Heart right ventricle (tissue), 16 donors: ENCODE data around the gene BPTF. TPM values are rescaled to one million over a fixed set of nuclear protein-coding genes. Genes with fewer than 3 reads are reported as not detected.
"Not testable (repeated sequence)": the region's sequence is repeated elsewhere in the genome, so short reads cannot be mapped to it uniquely, and the experiment has no call there.

Source experiments
- ATAC-seq, 8 donors: fragments of 200-7000 bp; cut with Tn5 transposase; one replicate each; pipeline ENCODE4 v1.9.1; 2020; ENCODE audit warnings: mild to moderate bottlenecking in 8 of 8, moderate library complexity in 8 of 8, moderate number of reproducible peaks in 1 of 8
- DNase-seq, 2 donors: peaks; one replicate each; pipeline ENCODE4 v3.0.0-alpha.2; 2020
- H3K27ac ChIP-seq, 10 donors: fragments of 200-600 bp; sonication (generic) in 2 of 10; one replicate each; pipeline versions ENCODE4 v1.5.0 to v1.8.0; 2020 to 2022; ENCODE audit warnings: mild to moderate bottlenecking in 3 of 10
- H3K27me3 ChIP-seq, 7 donors: fragments of 200-600 bp; one replicate each; pipeline ENCODE4 v1.8.0; 2021 to 2022; ENCODE audit warnings: mild to moderate bottlenecking in 2 of 7
- H3K36me3 ChIP-seq, 9 donors: fragments of 200-600 bp; sonication (generic) in 1 of 9; one replicate each; pipeline versions ENCODE4 v1.5.0 to v1.8.0; 2020 to 2022; ENCODE audit warnings: mild to moderate bottlenecking in 2 of 9
- H3K4me1 ChIP-seq, 9 donors: fragments of 200-600 bp; sonication (generic) in 1 of 9; one replicate each; pipeline versions ENCODE4 v1.5.0 to v1.8.0; 2020 to 2022; ENCODE audit warnings: mild to moderate bottlenecking in 4 of 9
- H3K4me3 ChIP-seq, 10 donors: fragments of 200-600 bp; sonication (generic) in 2 of 10; one replicate each; pipeline versions ENCODE4 v1.5.0 to v1.8.0; 2020 to 2022; ENCODE audit warnings: mild to moderate bottlenecking in 7 of 10, moderate library complexity in 2 of 10
- H3K9me3 ChIP-seq, 11 donors: fragments of 200-600 bp in 10 of 11; sonication (generic) in 2 of 11; one replicate each; pipeline versions ENCODE4 v1.5.0 to v1.8.0; 2013 to 2022; ENCODE audit warnings: mild to moderate bottlenecking in 2 of 11, control low read depth in 1 of 11, moderate library complexity in 1 of 11
- WGBS, 2 donors: extraction: QIAGEN DNeasy Blood & Tissue Kit; methylation state at CpG; one replicate each; pipeline ENCODE4 v1.1.7; 2013; ENCODE audit warnings: inconsistent platforms in 1 of 2; 5-methylcytosine and 5-hydroxymethylcytosine counted together
- intact Hi-C, 10 donors: fragments of 100-400 bp; cut with DNase I; formaldehyde crosslinking; loops; one replicate each; pipeline versions ENCODE4 v1.11.1 to v1.14.2; 2022
- polyA plus RNA-seq, 2 donors: library from polyadenylated mRNA; stranded (reverse); fragments of 200-250 nt; gene quantifications; one replicate each; pipeline ENCODE4 v1.2.3, GENCODE V29; 2013
- total RNA-seq, 10 donors: library from RNA; stranded (reverse); fragmentation: NEBNext Ultra II Directional in 3 of 10; extraction: Animal tissue kit (Norgen Biotek cat#: 25700) in 3 of 10; gene quantifications; one replicate each; pipeline versions ENCODE4 v1.2.1 to v1.2.4, GENCODE V29; 2021 to 2023
- TF ChIP-seq, protein P1 (sequence below), 9 donors: fragments of 200-600 bp; sonication (generic) in 2 of 9; IDR thresholded peaks; one replicate each; pipeline versions ENCODE4 v1.5.0 to v1.8.0; 2021 to 2022; ENCODE audit warnings: antibody characterized with exemption in 9 of 9, mild to moderate bottlenecking in 5 of 9, moderate library complexity in 1 of 9
- donor health status: Arrhythmogenic right ventricular cardiomyopathy.
- donor health status: ischemic (EF 13 %, LVEDD 7.1; RV severe dilation, severe dysfunction).
- donor health status: healthy with polysubstance abuse.
- donor health status: DM: no; HTN: yes; CAD: no.
- donor health status: DM: no; HTN: no; CAD: no.
- donor health status: ischemic (EF 25% LVEDD 6.9; RV normal size, moderate dysfunction).
- donor health status: ischemic (EF 25% LVEDD 5.7; RV mildly dilated, moderate dysfunction).
- donor health status: healthy.
- donor health status: DM: yes; HTN: yes; CAD: no.
- donor health status: Ischemic cardiomyopathy.
- donor health status: ischemic (EF 35%, LVEDD 5.7; RV mildly dilated, moderate dysfunction).
- donor health status: nonischemic (EF 11% LVEDD 7.7; RV severe dilation, severe dysfunction).
- donor health status: DM: yes; HTN: yes; CAD: no.
- donor health status: PGD.
- donor health status: ischemic (EF 29% LVEDD 5.4; RV normal size, mild dysfunction).
- donor health status: nonischemic (EF 23%, LVEDD 6.1; RV moderate dilation, normal function).

The BPTF gene
- total and polyA plus RNA-seq, 12 donors: 9.2 to 102 (median 76.9) TPM

DNA sequence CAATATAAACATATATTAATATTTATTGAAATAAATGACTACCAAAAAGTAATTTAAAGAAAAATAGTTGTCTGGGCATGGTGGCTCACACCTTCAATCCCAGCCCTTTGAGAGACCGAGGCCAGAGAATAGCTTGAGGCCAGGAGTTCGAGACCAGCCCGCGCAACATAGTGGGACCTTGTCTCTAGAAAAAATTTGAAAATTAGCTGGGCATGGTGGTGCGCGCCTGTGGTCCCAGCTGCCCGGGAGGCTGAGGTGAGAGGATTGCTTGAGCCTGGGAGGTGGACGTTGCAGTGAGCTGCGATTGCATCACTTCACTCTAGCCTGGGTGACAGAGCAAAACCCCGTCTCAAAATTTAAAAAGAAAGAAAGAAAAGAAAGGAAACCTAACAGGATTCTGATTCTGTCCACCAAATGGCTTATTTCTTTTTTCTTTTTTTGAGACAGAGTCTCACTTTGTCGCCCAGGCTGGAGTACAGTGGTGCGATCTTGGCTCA, 3.4 kb upstream of the BPTF start:
- ATAC-seq (no peak), DNase-seq (no peak)
- intact Hi-C loops: no loop called here
- Histone ChIP-seq H3K36me3 (no peaks in the 10 kb centered on the region), H3K27ac (no peak overlapping the region), H3K27me3 (no peaks in the 10 kb centered on the region), H3K4me3 (no peak overlapping the region), H3K9me3 (no peaks in the 10 kb centered on the region), H3K4me1 (peaks cover 0 to 9% (median 8%) of the 10 kb centered on the region in 9 donors)
- TF ChIP-seq, protein P1, sequence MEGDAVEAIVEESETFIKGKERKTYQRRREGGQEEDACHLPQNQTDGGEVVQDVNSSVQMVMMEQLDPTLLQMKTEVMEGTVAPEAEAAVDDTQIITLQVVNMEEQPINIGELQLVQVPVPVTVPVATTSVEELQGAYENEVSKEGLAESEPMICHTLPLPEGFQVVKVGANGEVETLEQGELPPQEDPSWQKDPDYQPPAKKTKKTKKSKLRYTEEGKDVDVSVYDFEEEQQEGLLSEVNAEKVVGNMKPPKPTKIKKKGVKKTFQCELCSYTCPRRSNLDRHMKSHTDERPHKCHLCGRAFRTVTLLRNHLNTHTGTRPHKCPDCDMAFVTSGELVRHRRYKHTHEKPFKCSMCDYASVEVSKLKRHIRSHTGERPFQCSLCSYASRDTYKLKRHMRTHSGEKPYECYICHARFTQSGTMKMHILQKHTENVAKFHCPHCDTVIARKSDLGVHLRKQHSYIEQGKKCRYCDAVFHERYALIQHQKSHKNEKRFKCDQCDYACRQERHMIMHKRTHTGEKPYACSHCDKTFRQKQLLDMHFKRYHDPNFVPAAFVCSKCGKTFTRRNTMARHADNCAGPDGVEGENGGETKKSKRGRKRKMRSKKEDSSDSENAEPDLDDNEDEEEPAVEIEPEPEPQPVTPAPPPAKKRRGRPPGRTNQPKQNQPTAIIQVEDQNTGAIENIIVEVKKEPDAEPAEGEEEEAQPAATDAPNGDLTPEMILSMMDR (IDR thresholded peaks at IDR 0.05): no peak
- WGBS, 2 donors: 92 to 93% methylated on average over 12 of the region's 12 CpGs

DNA sequence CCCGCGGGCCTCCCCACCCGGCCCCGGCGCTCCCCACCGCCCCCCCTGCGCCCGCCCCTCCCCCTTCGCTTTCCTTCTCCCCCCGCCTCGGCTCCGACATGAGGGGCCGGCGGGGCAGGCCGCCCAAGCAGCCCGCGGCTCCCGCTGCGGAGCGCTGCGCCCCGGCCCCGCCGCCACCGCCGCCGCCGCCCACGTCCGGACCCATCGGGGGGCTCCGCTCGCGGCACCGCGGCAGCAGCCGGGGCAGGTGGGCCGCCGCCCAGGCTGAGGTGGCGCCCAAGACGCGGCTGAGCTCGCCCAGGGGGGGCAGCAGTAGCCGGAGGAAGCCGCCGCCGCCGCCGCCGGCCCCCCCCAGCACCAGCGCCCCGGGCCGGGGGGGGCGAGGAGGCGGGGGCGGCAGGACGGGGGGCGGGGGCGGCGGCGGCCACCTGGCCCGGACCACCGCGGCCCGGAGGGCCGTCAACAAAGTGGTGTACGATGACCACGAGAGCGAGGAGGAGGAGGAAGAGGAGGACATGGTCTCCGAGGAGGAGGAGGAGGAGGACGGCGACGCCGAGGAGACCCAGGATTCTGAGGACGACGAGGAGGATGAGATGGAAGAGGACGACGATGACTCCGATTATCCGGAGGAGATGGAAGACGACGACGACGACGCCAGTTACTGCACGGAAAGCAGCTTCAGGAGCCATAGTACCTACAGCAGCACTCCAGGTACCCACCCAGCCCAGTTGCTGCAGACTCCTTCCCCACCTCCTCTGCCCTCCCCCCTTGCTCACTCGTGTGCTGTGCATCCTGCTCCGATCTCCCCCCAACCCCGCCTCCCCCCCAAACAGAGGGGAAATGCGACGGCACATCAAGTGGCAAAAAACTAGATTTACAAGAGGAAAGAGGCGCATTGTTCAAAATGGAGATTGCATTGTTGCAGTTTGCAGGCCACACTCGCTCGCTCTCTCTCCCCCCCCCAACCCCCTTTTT, 611 bp downstream of the BPTF start:
- H3K4me3 ChIP-seq: peak overlapping the region; percentile 55 to 92 (median 80)
- H3K27ac ChIP-seq: peak overlapping the region; percentile 89 to 98 (median 96)
- 0 to 1% methylated on average over 49 to 78 of the region's 94 CpGs for WGBS, 2 donors
- peak in 7 of 8 donors; percentile 9 to 46 (median 35) for ATAC-seq
- intact Hi-C loops: loop anchor here in 3 of 10 donors (1.0 to 5.0 kb wide), 3 partner anchors 26 to 109 kb away; partner anchors contain the start of gene NOL11 (in 1 of the 3)
- not testable (repeated sequence) for H3K9me3 ChIP-seq, H3K36me3 ChIP-seq, H3K27me3 ChIP-seq
- DNase-seq: peak; percentile 32 to 43
- H3K4me1 ChIP-seq: peaks cover 4 to 49% (median 48%) of the 10 kb centered on the region in 9 donors

DNA sequence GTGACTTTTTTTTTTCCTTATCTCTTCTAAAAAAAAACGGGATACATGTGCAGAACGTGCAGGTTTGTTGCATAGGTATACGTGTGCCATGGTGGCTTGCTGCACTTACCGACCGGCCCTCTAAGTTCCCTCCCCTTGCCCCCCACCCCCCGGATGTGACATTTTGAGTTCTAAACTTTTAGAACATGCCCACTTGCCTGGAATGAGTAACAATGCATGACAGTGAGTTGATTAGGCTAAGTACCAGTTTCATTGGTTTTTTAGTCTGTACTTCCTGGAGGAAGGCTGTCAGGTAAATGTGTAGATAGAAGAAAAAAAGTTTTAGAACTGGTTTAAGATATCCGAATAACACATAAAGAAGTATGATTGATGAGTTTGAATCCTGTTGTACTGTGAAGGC, 4.0 kb downstream of the BPTF start:
- Histone ChIP-seq H3K4me3 (no peak overlapping the region), H3K36me3 (no peaks in the 10 kb centered on the region), H3K27me3 (no peaks in the 10 kb centered on the region), H3K27ac (no peak overlapping the region), H3K9me3 (no peaks in the 10 kb centered on the region), H3K4me1 (peaks cover 4 to 74% (median 56%) of the 10 kb centered on the region in 9 donors)
- intact Hi-C loops: loop anchor here in 1 of 10 donors (5.0 kb wide), 1 partner anchor 112 kb away; the partner anchor contains the start of gene NOL11
- TF ChIP-seq, protein P1 (IDR thresholded peaks at IDR 0.05): no peak
- no peak for DNase-seq
- no peak for ATAC-seq
- WGBS, 2 donors: 23 to 40% methylated on average over 7 of the region's 7 CpGs

DNA sequence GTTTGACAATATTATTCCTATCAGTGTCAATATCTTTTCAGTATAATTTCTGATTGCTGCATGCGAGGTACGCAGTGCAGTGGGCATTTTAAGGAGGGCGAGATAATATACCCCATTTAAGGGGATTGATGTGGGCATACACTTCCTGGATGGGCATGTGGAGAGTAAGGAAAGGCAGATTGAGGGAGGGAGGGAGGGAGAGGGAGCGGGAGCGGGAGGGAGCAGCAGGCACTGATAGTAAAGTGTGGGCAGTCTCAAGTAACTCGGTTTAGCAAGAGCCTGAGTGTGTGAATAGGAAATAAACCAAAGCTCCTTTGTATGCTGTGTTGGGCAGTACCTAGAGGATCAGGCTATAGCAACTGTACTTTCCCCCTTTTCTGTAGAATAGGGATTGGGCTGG, 5.1 kb downstream of the BPTF start:
- DNase-seq (no peak), ATAC-seq (peak in 5 of 8 donors; percentile 28 to 67 (median 39))
- Histone ChIP-seq H3K4me1 (peaks cover 4 to 71% (median 56%) of the 10 kb centered on the region in 9 donors), H3K27me3 (no peaks in the 10 kb centered on the region), H3K36me3 (no peaks in the 10 kb centered on the region), H3K4me3 (no peak overlapping the region), H3K9me3 (no peaks in the 10 kb centered on the region), H3K27ac (no peak overlapping the region)
- 45 to 47% methylated on average over 6 of the region's 6 CpGs for WGBS, 2 donors
- intact Hi-C loops: no loop called here
- TF ChIP-seq, protein P1 (IDR thresholded peaks at IDR 0.05): no peak
